GM19372 (cell line): ENCODE results near the gene PERM1.
"Not testable (repeated sequence)": the region's sequence is repeated elsewhere in the genome, so short reads cannot be mapped to it uniquely, and the experiment has no call there.

Source experiments
- ATAC-seq: cut with Tn5 transposase; IDR thresholded peaks from one replicate; pipeline ENCODE4 v1.9.1; 2021; ENCODE audit warnings: mild to moderate bottlenecking, low read depth, moderate library complexity; ENCODE audit not compliant: unreplicated experiment

PERM1 gene

GRCh38 chr1:998995-999724, 17.3 kb upstream of the PERM1 start:
- ATAC-seq: no peak

GRCh38 chr1:998745-998994, 16.8 kb upstream of the PERM1 start:
- ATAC-seq: no peak

- ATAC-seq: no peak
Observed at GRCh38 chr1:997993-998744, 16.3 kb upstream of the PERM1 start.

DNA sequence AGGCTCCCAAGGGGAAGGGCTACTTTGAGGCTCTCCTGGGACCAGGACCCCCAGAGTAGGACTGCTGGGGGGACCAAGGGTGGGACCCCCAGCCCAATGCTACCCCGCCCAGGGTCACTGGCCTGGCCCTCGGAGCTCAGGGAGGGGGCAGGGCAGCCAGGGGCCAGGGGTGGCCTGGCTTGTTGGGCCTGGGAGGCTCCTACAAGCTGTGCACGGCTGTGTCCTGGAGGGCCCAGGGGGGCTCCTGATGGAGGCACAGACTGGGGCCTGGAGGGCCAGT, 15.8 kb upstream of the PERM1 start:
- ATAC-seq: no peak

- no peak for ATAC-seq
Observed at GRCh38 chr1:996851-997712, 15.2 kb upstream of the PERM1 start.

DNA sequence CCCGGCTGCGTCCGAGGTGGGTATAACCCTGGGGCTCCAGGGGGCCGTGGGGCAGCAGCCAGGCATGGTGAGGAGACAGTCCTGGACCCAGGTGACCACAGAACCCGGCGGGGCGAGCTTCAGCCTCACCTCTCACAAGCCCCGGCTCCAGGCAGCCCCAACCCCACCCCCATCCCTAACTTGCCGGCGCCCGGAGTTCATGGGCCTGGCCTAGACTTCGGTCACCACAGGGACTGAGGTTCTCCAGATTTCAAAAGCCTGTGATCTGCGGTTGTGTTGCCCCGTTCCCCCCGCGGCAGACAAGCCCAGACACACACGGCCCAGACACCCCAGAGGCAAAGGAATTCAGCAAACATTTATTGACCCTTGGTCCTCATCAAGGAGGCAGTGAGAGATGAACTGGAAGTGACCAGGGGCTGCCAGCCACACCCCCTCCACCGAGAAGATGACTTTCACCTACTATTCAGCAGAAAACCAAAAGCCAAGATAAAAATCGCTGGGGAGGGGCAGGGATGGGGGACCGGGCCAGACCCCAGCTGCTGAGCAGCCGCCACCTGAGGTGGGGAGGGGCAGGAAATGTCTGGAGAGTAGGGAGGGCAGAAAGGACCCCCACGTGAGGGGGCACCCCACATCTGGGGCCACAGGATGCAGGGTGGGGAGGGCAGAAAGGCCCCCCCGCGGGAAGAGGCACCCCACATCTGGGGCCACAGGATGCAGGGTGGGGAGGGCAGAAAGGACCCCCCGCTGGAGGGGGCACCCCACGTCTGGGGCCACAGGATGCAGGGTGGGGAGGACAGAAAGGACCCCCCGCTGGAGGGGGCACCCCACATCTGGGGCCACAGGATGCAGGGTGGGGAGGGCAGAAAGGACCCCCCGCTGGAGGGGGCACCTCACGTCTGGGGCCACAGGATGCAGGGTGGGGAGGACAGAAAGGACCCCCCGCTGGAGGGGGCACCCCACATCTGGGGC, 14.1 kb upstream of the PERM1 start:
- ATAC-seq: no peak

DNA sequence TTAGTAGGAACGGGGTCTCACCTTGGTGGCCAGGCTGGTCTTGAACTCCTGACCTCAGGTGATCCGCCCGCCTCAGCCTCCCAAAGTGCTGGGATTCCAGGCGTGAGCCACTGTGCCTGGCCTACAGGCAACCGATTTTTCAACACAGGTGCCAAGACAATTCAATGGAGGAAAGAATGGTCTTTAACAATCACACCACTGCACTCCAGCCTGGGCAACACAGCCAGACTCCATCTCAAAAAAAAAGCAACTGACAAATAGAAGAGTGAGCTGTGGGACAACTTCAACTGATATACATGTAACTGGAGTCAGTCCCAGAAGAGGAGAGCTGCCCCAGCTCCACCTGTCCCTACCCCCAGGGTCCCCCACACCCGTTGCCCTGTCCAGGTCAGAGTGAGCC, 12.7 kb upstream of the PERM1 start:
- ATAC-seq: not testable (repeated sequence)

GRCh38 chr1:993379-993995, 11.6 kb upstream of the PERM1 start:
- no peak for ATAC-seq

GRCh38 chr1:992362-992761, 10.5 kb upstream of the PERM1 start:
- ATAC-seq: no peak

DNA sequence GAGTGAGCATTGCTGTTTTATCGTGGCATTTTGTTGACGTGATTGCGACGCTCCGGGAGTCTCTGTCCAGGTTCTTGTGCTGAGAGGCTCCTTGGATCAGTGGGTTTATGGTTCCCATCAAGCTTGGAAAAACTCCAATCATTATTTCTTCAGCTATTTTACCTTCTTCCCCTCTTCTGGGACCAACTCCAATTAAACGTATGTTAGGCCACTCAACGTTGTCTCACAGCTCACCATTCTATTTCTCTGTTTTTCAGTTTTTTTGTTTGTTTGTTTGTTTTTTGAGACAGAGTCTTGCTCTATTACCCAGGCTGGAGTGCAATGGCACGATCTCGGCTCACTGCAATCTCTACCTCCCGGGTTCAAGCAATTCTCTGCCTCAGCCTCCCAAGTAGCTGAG, 10.0 kb upstream of the PERM1 start:
- no peak for ATAC-seq

GRCh38 chr1:991275-991674, 9.4 kb upstream of the PERM1 start:
- not testable (repeated sequence) for ATAC-seq

- not testable (repeated sequence) for ATAC-seq
Observed at GRCh38 chr1:988061-988460, 6.2 kb upstream of the PERM1 start.

GRCh38 chr1:985126-985525, 3.2 kb upstream of the PERM1 start:
- no peak for ATAC-seq

- ATAC-seq: no peak
Observed at GRCh38 chr1:984476-984814, 2.6 kb upstream of the PERM1 start.

GRCh38 chr1:983798-984475, 2.0 kb upstream of the PERM1 start:
- ATAC-seq: no peak

GRCh38 chr1:982765-983436, 1.0 kb upstream of the PERM1 start:
- ATAC-seq: no peak

- ATAC-seq: no peak
Observed at GRCh38 chr1:981491-981954, 370 bp downstream of the PERM1 start.

DNA sequence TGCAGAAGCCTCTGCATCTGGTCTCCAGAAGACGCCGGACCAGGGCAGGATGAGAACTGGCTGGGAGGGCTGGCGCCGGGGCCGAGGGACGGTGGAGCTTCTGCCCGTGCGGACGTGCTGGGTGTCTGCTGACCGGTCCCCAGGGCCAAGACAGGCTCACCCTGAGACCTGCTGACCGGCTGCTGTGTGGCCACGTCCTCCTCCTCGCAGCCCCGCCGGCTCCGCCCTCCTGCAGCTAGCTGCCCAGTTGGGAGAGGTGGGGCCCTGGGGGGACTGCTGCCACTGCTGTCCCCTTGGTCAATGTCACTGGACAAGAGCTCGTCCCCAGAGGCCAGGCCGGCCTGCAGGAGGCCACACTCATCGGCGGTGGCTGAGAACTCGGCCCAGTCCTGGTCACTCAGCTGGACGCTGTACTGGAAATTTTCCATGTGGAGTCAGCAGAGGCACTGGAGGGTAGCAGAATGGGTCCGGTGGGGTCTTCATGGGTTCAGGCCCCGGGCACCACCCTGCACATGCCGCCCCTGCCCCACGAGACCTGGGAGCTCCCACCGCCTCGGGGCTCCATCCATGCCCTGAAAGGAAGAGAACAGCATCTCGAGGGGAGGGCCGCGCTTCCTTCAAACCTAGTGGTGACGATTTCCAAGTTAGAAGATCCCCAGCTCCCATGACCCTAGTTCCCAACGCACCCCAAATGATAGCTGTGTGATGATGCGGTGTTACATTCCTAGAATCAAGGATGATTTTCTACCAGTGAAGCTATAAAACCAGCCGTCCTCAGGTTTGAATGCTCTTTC, 1.1 kb downstream of the PERM1 start:
- no peak for ATAC-seq
